Middle frontal gyrus (tissue), 1 donor: ENCODE results near the gene TSGA10IP.

ENCODE experiments used
- DNase-seq: peaks from one replicate; pipeline ENCODE4 v3.0.0-alpha.2; 2015; ENCODE audit warnings: low spot score; ENCODE audit errors: extremely low spot score

The TSGA10IP gene

GRCh38 chr11:65917434-65918210 is 27.7 kb upstream of the TSGA10IP start:
- no peak for DNase-seq

- no peak for DNase-seq
These were observed 26.8 kb upstream of the TSGA10IP start, which contains the start of gene C11orf68 for GRCh38 chr11:65918211-65919140. C11orf68 (minus strand) TSS chr11:65919062; CDS start chr11:65919031, 31 bp downstream.

GRCh38 chr11:65919141-65919572 is 26.1 kb upstream of the TSGA10IP start, which contains the start of gene DRAP1:
DRAP1 (plus strand) TSS chr11:65919426; CDS start chr11:65919502, 76 bp downstream.
- DNase-seq: peak; percentile 98

- DNase-seq: no peak
These were observed 25.5 kb upstream of the TSGA10IP start for GRCh38 chr11:65919573-65920371.

- DNase-seq: no peak
These were observed 24.9 kb upstream of the TSGA10IP start for GRCh38 chr11:65920372-65920802.

GRCh38 chr11:65921033-65921555 is 24.2 kb upstream of the TSGA10IP start:
- DNase-seq: no peak

- no peak for DNase-seq
These were observed 23.4 kb upstream of the TSGA10IP start for GRCh38 chr11:65921876-65922275.

- DNase-seq: no peak
These were observed 22.7 kb upstream of the TSGA10IP start for GRCh38 chr11:65922565-65922964.

GRCh38 chr11:65925397-65925796 is 19.9 kb upstream of the TSGA10IP start:
- no peak for DNase-seq

GRCh38 chr11:65927904-65928397 is 17.3 kb upstream of the TSGA10IP start:
- DNase-seq: no peak

GRCh38 chr11:65928667-65929066 is 16.6 kb upstream of the TSGA10IP start:
- DNase-seq: no peak

GRCh38 chr11:65931773-65932557 is 13.3 kb upstream of the TSGA10IP start:
- DNase-seq: no peak

- no peak for DNase-seq
These were observed 12.7 kb upstream of the TSGA10IP start for GRCh38 chr11:65932558-65932919.

- DNase-seq: no peak
These were observed 11.3 kb upstream of the TSGA10IP start for GRCh38 chr11:65934014-65934413.

- DNase-seq: no peak
These were observed 7.5 kb upstream of the TSGA10IP start for GRCh38 chr11:65937766-65938165.

GRCh38 chr11:65941720-65942310 is 3.5 kb upstream of the TSGA10IP start:
- no peak for DNase-seq

GRCh38 chr11:65942531-65942930 is 2.7 kb upstream of the TSGA10IP start:
- no peak for DNase-seq

- DNase-seq: no peak
These were observed 1.1 kb upstream of the TSGA10IP start for GRCh38 chr11:65944191-65944590.

- no peak for DNase-seq
These were observed 513 bp upstream of the TSGA10IP start for GRCh38 chr11:65944767-65945166.
